GM20431 (cell line): ENCODE data around the gene FAM3B.

Experiments used
- in situ Hi-C: fragments of 300-500 bp; cut with MseI, MboI; formaldehyde crosslinking; loops from one replicate; pipeline ENCODE4 v1.15.0; 2020; ENCODE audit warnings: low sequenced_read_pairs; ENCODE audit not compliant: unreplicated experiment

The FAM3B gene

DNA sequence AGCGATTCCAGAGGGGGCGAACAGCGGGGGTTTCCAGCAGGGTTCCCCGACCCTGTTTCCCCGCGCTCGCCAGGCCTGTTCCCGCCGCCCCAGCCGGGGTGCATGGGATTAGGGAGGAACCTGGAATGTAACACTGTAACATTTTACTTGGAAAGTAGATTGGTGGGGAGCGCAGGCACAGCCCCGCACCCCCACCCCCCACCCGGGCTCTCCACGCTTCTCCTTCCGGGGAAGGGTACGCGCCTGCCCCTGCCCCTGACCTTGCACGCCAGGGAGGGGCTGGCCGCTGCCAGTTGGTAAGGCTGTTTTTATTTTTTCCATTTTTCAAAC, 427 bp downstream of the FAM3B start:
- in situ Hi-C loops = no loop called here

DNA sequence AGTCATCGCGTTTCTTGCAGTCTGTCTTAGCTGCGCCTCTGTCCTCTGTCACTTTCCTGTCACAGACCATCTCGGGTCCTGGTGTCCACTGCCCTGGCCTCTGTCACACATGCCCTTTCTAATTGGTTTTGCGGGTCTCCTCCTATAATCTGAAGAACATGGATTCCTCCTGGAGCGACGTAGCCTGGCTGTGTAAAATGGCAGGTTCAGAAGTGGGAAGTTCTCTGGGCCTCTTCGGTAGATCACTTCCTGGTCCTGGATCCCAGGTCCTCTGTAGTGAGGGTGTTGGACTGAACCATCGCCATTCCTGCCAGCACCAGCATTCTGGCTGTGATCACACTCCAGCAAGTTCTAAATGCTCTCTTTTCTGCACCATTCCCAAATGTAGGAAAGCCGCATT, 857 bp downstream of the FAM3B start:
- in situ Hi-C loops = no loop called here

DNA sequence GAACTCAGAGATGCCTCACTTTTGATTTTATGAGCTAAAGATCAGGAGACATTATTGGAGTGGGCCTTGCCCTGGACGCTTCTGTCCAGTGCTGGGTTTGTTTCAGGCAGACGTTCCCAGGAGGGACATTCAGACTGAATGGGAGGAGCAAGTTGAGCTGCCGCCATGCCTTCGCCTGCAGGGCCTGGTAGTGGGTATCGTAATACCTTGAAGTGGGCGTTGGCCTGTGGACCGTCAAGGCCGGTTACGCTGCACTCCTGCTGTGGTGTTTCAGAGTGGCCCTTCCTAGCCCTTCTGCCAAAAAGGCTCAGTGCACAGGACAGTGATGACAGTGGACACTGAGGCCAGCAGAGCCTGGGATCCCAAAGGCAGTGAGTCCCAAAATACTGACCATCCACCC, 1.6 kb downstream of the FAM3B start:
- in situ Hi-C loops = no loop called here

DNA sequence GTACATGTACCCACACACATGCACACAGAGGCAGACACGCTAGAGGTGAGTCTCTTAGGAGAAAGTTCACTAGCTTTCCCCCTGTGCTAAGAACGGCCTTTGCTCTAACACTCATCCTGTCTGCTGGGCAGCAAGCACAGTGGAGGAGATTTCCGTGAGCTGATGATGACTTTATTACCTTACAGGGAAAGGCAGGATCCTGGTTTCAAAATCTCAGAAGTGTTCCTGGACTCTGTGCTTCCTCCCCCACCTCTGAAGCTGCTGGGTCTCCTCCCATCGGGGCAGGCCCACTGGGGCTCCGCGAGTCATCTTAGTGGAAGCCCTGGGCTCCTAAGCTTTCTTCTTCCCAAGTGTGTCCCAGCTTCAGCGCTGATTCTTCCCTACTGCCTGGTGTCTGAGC, 2.7 kb downstream of the FAM3B start:
- in situ Hi-C loops = no loop called here

DNA sequence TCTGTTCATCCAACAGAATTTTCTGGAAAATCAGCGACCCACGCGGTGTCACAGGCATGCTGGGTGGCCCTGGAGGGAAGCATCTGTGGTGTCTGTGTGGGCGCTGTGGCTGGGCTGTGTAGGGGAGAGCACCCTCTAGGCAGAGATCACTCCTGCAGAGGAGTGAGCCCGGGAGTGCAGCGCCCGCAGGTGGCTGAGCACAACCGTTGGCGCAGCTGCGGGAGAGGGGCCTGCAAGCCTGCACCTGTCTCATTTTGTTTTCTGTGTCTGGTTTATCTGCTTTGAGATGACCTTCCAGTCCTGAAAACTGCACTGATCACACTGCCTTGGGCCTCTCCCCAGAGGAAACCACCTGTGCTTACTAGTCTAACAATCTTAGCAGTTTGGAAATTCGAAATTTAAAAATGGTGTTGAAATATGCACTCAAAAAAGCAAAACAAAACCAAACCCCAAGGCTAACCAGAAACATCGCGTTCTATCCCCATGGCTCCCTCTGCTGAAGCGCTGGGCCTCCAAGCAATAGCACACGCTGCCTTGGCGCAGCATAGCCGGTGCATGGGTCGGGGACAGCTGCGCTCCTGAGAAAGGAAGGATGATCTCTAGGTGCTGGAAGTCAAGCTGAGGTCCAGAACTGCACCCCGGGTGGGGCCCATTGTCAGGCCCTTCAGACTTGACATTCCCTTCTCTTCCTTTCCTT, 4.8 kb downstream of the FAM3B start:
- in situ Hi-C loops = no loop called here

DNA sequence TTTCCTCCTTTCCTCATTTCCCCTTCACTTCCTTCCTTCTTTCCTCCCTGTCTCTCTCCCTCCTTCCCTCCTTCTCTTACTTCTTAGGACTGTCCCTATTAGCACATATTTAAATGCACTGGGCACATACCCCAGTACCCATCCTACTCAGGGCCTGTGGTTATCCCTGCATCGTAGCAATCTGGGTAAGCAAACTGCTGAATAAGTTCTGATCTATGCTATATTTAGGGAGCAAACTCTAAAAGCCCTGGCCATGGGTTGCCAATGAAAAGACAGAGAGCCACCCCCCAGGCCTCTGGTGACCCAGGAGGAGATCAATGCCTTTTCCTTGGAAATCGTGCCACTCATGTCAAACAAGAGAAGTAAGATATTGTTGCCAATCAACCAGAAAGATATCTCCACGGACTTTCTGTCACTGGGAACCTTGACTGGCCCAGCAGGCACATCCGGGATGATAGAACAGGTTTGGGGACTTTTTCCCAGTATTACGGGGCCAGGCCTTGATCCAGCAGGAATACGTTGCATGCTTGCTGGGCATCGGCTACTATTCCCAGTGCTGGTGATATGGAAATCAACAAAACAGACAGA, 5.4 kb downstream of the FAM3B start:
- in situ Hi-C loops = no loop called here

DNA sequence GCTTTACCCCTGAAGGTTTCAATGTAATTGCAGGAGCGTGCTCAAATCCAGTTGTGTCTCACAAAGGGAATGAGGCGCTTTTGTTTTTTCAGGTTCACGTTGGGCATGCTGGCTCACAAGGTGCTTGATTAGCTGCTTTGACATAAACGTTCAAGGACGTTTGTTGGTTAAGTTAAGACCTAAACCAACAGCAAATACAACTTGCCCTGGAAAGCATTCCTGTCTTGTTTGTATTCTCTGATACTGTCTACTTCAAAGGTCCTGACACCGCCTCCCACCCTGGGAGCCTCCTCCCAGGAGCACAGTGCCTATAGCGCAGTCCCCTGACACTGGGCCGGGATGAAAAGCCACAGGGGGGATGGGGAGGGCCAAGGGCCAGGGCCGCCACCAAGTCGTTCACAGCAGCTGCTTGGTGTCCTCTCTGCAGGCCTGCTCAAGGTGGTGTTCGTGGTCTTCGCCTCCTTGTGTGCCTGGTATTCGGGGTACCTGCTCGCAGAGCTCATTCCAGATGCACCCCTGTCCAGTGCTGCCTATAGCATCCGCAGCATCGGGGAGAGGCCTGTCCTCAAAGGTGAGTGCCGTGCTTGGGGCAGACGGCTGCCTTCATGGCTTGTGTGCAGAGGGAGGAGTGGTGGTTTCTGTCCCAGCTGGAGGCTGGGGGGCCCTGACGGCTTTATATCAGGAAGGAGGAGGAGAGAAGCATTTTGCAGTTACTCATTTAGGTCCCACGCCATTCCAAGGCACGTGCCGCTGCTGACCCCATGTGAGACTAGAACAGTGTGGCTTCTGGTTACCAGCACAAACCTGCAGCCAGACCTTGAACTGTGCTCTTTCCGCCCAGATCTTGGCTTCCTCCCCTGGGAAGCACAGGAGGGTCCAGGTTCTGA, 6.1 kb downstream of the FAM3B start:
- in situ Hi-C loops = no loop called here

DNA sequence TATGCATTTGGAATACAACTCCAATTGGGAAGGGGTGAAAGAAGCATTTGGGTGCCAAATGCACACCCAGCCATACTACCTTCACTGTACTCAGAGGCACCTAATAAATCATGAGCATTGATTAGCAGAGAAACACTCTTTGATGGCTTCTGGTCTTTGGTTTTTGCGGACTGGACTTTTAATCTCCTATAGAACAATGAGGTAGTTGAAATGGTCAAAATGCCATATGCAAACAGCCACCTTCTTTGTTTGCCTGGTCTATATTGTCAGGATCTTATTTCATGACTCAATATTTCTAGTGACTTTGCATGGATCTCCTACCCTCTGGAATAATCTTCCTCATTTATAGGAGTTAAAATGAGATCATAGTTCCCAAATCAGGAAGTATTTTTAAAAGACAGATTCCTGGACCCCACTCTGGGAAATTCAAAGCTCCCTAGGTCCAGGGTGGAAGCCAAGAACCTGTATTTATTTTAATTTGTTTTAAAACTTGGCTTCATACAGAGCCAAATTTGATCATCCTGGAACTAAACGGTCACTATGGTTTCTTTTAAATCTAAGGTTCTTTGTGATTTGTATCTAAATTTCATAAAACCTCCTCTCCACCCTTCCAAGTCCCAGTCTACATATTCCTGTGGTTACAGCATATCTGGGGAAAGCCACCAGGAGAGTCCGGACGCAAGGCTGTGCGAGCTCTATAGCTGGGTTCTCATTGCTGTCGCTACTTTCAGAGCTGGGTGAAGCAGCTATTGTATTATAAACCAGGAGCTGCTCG, 8.7 kb downstream of the FAM3B start:
- in situ Hi-C loops = no loop called here

DNA sequence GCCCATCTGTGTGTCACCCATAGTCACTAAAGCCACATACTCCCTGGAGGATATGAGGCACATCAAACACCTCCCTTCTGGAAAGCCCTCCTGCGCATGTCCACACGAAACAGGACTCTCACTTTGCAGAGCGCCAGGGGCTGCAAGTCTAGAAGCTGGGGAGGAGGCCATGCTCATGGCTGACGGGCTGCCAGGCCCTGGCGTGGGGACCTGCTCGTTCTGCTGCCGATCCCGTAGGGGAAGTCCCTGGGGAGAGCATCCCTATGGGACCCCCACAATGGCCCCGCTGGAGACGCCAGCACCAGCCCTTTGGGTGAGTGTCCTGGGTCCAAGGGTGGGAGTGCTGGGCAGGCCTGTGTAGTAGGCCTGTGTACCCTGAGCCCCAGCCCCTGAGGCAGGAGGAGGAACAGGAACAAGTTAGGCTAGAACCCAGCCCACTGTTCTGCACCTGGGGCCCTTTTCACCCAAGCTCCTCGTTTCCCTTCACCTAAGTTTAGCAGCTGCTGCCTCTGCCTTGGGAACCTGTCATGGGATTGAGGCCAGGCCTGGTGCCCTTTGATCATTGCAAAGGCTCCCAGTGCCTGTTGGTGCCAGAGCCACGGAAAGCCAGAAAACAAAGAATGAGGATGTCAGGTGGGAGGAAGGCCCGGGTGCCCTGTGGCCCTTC, 9.9 kb downstream of the FAM3B start:
- in situ Hi-C loops = no loop called here

DNA sequence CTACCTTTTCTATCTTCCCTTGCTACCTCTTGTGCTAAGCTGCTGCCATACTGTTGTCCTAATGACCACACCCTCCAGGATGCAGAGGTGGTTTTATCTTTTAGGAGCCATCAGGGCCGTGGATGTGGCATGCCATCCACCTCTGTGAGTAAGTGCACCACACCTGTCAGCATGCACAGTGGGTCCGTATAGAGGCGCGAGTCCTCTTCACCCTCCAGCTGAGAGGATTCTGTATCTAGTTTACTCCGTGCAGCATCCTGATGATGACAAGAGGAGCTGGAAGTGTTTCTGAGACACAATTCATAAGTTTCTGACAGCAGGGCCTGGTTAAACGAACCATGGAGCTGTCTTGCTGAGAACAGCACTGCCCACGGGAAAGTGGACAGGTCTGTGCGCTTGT, 11.2 kb downstream of the FAM3B start:
- in situ Hi-C loops = no loop called here

DNA sequence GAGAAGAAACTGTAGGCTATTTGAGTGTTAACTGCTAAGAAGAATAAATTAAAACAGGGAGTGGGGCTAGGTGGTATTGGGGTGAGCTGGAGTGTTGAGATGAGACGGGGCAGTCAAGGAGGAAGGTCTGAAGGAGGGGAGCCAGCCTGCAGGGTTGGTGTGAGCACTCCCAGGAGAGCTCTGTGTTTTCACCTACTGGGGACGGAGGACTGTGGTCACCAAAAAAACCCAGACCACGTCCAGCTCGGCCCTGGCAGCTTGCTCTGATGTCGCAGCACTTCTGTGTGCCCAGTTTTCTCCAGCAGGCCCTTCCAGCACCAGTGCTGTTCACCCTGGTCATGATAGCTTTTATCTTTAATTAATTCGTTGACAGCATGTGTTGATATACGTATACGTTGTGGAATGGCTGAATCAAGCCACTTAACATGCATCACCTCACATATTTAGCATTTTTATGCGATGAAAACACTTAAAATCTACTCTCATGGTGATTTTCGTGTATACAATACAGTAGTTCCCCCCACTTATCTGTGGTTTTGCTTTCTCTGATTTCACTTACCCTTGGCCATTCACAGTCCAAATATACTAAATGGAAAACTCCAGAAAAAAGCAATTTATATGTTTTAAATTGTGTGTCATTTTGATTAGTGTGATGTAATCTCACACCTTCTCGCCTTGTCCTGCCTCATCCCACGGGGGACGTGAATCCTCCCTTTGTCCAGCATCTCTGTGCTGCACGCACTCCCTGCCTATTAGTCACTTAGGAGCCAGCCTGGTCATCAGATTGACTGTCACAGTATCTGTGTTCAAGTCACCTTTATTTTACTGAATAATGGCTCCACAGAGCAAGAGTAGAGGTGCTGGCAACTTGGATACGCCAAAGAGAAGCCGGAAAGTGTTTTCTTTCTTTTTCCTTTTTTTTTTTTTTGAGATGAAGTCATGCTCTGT, 12.3 kb downstream of the FAM3B start:
- in situ Hi-C loops = no loop called here

DNA sequence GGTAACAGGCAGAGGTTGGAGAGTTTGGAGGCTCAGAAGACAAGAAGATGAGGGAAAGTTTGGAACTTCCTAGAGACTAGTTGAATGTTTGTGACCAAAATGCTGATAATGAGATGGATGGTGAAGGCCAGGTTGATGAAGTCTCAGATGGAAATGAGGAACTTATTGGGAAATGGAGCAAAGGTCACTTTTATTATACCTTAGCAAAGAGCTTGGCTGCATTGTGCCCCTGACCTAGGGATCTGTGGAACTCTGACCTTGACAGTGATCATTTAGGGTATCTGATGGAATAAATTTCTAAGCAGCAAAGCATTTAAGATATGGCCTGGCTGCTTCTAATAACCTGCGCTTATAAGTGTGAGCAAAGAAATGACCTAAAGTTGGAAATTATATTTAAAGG, 17.2 kb downstream of the FAM3B start:
- in situ Hi-C loops = no loop called here

DNA sequence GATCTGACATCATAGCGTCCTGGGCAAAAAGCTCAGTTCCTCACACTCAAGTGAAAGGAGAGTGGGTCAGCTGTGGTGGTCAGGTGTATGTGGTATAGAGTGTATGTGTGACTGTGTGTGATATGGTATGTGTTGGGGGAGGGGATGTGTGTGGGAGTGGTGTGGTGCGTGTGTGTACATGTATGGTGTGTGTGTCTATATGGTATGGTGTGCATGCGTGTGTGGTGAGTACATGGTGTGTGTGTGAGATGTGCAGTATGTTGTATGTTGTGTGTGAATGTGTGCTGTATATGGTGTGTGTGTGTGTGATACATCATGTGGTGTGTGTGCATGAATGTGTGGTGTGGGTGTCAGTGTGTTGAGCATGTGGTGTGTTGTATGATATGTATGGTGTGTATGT, 20.9 kb downstream of the FAM3B start:
- in situ Hi-C loops = no loop called here

DNA sequence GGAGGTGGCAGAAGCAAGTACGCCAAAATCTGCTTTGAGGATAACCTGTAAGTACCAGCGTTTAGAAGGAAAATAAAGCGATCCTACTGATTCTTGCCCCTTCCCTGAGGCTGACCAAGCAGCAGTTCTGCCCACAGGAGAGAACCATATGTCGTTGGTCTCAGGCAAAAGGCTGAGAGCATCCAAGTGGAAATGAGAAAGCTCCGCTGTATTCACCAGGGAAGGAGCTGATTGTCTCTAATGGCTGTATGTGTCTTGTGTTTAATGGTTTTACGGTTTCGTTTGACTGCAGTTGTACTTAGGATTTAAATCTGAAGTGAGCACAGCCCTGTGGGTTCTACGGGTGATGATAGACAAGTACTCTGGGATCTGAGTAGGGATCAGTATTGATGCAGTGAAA, 21.9 kb downstream of the FAM3B start:
- in situ Hi-C loops = no loop called here

DNA sequence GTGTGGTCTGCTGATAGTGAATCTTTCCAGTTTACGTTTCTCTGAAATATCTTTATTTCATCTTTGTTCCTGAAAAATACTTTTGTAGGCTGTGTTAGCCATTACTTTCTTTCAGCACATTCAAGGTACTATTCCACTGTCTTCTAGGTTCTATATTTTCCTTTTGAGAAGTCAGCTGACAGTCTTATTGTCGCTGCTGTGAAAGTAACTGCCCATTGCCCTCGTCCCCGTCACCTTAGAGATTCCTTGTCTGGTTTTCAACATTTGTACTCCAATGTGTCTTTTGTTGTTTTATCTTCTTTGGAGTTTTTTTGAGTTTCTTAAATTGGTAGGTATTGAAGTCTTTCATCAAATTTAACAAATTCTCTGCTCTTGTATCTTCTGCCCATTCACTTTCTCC, 25.4 kb downstream of the FAM3B start:
- in situ Hi-C loops = no loop called here

DNA sequence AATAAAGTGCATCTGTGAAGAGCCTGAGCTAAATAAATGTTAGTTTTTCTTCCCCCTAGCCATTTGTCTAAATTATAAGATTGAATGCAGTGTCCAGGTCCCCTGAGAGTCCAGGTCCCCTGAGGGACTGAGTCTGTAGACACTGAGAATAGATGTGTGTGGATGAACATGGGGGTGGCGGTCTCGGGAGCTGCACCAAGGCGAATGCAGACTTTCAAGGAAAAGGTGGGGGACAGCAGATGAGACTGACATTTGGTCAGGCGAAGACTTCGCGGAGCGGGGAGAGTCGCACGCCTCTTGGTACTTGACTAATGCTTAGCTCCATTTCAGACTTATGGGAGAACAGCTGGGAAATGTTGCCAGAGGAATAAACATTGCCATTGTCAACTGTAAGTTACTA, 27.5 kb downstream of the FAM3B start:
- in situ Hi-C loops = no loop called here

DNA sequence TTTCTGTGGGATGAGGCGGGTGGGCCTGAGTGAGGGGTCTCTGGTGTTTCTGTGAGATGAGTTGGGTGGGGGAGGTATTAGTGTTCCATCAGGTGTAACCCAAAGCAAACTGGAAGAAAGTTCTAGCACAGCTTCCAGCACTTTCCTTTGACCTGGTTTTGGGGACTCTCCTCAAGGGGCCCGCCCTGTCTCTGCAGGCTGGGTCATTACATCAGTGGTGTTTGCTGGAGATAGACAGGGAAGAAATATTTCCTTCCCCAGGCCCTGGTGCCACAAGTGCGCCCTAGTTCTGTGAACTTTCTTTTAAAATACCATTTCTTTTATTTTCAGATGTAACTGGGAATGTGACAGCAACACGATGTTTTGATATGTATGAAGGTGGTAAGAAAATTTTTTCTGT, 28.8 kb downstream of the FAM3B start:
- in situ Hi-C loops = no loop called here

DNA sequence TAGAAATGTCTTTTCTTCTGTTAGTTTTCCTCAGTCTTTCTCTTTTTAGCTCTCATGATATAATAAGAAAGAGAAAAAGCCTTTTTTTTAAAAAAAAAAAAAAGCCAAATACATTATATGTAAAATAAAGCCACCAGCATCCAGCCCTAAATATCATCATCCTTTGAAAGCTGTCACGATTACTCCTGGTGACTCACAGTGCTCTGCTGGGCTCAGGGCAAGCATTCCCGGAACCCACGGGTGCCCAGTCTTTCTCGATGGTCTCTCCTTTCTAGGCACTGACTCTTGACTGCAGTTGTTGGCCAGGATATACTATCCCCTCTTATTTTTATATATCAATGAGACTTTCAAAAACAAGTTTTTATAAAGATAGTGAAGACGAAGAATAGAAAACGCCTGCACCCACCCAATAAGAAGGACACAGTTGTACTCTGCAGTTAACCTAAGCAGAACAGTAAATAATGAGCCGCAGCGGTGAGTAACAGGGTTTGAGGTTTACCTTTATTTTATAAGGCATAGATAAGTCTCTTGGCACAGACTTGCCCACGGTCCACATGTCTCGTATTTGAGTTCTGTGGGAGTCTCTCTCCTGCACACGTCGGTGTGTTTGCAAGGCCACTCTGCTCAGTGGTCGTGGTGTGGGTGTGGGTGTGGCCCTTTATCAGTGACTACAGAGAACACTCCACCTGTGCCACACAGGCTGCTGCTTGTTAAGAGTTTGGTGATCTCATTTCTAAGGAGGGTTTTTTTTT, 29.5 kb downstream of the FAM3B start:
- in situ Hi-C loops = no loop called here
